Cerebellar nuclear complex (tissue), 1 donor: Measurements from ENCODE around the gene GALNT13.

ENCODE experiments used
- DNase-seq, 2 experiments: peaks; one replicate each; lab custom pipeline; 2025; lab: John Stamatoyannopoulos, UW

The GALNT13 gene

GRCh38 chr2:154480521-154480920, 608.8 kb downstream of the GALNT13 start:
- DNase-seq = no peak

DNA sequence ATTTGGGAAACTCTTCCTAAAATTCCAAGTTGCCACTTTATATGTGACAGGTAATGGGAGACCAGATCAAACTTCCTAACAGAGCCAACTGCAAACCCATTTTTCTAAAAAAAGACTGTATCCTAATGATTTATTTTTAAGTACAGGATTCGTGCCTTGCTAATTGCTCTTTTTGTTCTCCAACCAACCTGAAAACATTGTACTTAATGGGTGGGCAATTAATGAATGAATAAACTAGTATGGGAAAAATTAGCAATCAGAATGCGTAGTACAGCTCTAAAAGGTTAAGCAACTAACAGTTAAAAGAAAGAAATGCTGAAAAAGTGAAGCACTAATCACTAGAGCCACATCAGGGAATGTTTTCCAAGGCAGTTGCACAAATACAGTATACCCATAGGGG, 609.6 kb downstream of the GALNT13 start:
- DNase-seq = no peak

- no peak for DNase-seq
Measured at GRCh38 chr2:154484338-154485099, 612.8 kb downstream of the GALNT13 start.

DNA sequence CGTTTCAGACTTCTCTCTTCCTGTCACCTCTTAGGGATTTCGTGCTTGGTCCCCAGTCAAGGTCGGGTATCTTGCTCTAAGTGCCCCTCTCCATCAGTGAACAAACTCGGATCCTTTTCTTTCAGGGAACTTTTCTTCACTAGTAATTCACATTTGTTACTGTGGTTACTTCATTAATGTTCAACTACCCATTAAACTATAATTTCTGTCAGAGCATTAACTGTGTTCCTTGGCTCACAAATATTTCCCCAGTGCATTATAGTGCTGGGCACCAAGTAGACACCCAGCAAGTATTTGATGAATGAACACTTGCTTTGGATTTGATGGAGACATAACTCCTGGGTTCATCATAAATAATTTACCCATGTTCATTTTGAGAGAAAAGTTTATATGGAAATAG, 617.1 kb downstream of the GALNT13 start:
- DNase-seq = no peak

- no peak for DNase-seq
Measured at GRCh38 chr2:154489266-154489858, 617.6 kb downstream of the GALNT13 start.

DNA sequence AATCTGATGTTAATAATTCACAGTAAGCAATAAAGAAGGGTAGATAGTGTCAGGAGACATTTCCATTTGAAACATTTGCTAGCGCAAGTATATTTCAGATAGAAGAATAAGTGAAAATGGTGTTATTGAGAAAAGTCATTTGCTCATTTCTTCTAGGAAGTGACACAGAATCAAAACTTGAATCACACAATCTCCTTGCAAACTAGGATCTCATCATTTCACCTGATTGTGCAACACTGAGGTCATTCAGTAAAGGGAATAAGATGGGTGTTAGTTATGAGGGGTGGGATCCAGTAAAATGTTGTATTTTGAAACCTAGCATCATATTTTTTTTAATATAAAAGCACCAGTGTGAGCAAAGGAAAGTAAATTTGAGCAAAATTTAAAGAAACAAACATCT, 618.8 kb downstream of the GALNT13 start:
- DNase-seq = no peak

GRCh38 chr2:154495455-154495868, 623.7 kb downstream of the GALNT13 start:
- no peak for DNase-seq

GRCh38 chr2:154497019-154497418, 625.3 kb downstream of the GALNT13 start:
- DNase-seq = no peak
